Heart left ventricle (tissue), 16 donors: ENCODE data around the gene SGCE. TPM values are rescaled to one million over a fixed set of nuclear protein-coding genes. Genes with fewer than 3 reads are reported as not detected.

ENCODE experiments used
- ATAC-seq, 4 donors: fragments of 200-7000 bp; cut with Tn5 transposase; one replicate each; pipeline ENCODE4 v1.9.1; 2020 to 2022; ENCODE audit warnings: moderate library complexity in 4 of 4, mild to moderate bottlenecking in 3 of 4, moderate number of reproducible peaks in 1 of 4
- DNase-seq, 5 donors: peaks; one replicate each; pipeline ENCODE4 v3.0.0-alpha.2; 2020
- H3K27ac ChIP-seq, 12 donors: fragments of 200-600 bp; sonication (generic) in 4 of 12; one replicate each; pipeline versions ENCODE4 v1.5.0 to v1.8.0; 2016 to 2022; ENCODE audit warnings: mild to moderate bottlenecking in 2 of 12
- H3K27me3 ChIP-seq, 9 donors: fragments of 200-600 bp; sonication (generic) in 2 of 9; one replicate each; pipeline versions ENCODE4 v1.5.1 to v1.8.0; 2016 to 2022; ENCODE audit warnings: mild to moderate bottlenecking in 3 of 9
- H3K36me3 ChIP-seq, 9 donors: fragments of 200-600 bp; sonication (generic) in 2 of 9; one replicate each; pipeline versions ENCODE4 v1.5.0 to v1.8.0; 2018 to 2022; ENCODE audit warnings: mild to moderate bottlenecking in 2 of 9
- H3K4me1 ChIP-seq, 12 donors: fragments of 200-600 bp; sonication (generic) in 4 of 12; one replicate each; pipeline versions ENCODE4 v1.5.0 to v1.8.0; 2016 to 2022; ENCODE audit warnings: mild to moderate bottlenecking in 3 of 12
- H3K4me3 ChIP-seq, 12 donors: fragments of 200-600 bp; sonication (generic) in 4 of 12; one replicate each; pipeline versions ENCODE4 v1.5.0 to v1.8.0; 2017 to 2022; ENCODE audit warnings: mild to moderate bottlenecking in 9 of 12, moderate library complexity in 4 of 12
- H3K9me3 ChIP-seq, 12 donors: fragments of 200-600 bp; sonication (generic) in 4 of 12; one replicate each; pipeline versions ENCODE4 v1.5.0 to v1.8.0; 2016 to 2022; ENCODE audit warnings: mild to moderate bottlenecking in 1 of 12
- POLR2A ChIP-seq, 2 donors: fragments of 450-650 bp; IDR thresholded peaks; one replicate each; pipeline ENCODE4 v1.6.1; 2017; ENCODE audit warnings: antibody characterized with exemption in 2 of 2, mild to moderate bottlenecking in 2 of 2, moderate library complexity in 2 of 2
- WGBS, 4 donors: extraction: QIAGEN DNeasy Blood & Tissue Kit in 2 of 4; methylation state at CpG; one replicate each; pipeline versions ENCODE4 v1.1.5 to v1.1.7; 2013 to 2018; 5-methylcytosine and 5-hydroxymethylcytosine counted together
- intact Hi-C, 10 donors: fragments of 100-400 bp; cut with DNase I; formaldehyde crosslinking; loops; one replicate each; pipeline versions ENCODE4 v1.11.1 to v1.14.2; 2022
- polyA plus RNA-seq, 2 donors: library from polyadenylated mRNA; stranded (reverse); fragments of 200-250 nt; gene quantifications; one replicate each; pipeline ENCODE4 v1.2.3, GENCODE V29; 2013
- total RNA-seq, 9 donors: library from RNA; depleted of rRNA in 2 of 9; stranded (reverse); fragments of >200 nt in 2 of 9; fragmentation: NEBNext Ultra II Directional in 3 of 9; extraction: Animal tissue kit (Norgen Biotek cat#: 25700) in 3 of 9; gene quantifications; one replicate each; pipeline versions ENCODE4 v1.1.0 to v1.2.4, GENCODE V29; 2016 to 2023
- TF ChIP-seq, protein P1 (sequence below), 12 donors: fragments of 200-600 bp; sonication (generic) in 4 of 12; IDR thresholded peaks; one replicate each; pipeline versions ENCODE4 v1.5.0 to v1.8.0; 2018 to 2022; ENCODE audit warnings: antibody characterized with exemption in 12 of 12, mild to moderate bottlenecking in 5 of 12
- donor health status: ischemic (EF 13 %, LVEDD 7.1; RV severe dilation, severe dysfunction).
- donor health status: healthy with polysubstance abuse.
- donor health status: DM: no; HTN: yes; CAD: no.
- donor health status: DM: no; HTN: no; CAD: no.
- donor health status: ischemic (EF 25% LVEDD 6.9; RV normal size, moderate dysfunction).
- donor health status: ischemic (EF 25% LVEDD 5.7; RV mildly dilated, moderate dysfunction).
- donor health status: healthy.
- donor health status: DM: yes; HTN: yes; CAD: no.
- donor health status: ischemic (EF 35%, LVEDD 5.7; RV mildly dilated, moderate dysfunction).
- donor health status: nonischemic (EF 11% LVEDD 7.7; RV severe dilation, severe dysfunction).
- donor health status: DM: yes; HTN: yes; CAD: no.
- donor health status: PGD.
- donor health status: ischemic (EF 29% LVEDD 5.4; RV normal size, mild dysfunction).
- donor health status: nonischemic (EF 23%, LVEDD 6.1; RV moderate dilation, normal function).

The SGCE gene
- total and polyA plus RNA-seq, 11 donors: 10.0 to 40.2 (median 26.4) TPM

DNA sequence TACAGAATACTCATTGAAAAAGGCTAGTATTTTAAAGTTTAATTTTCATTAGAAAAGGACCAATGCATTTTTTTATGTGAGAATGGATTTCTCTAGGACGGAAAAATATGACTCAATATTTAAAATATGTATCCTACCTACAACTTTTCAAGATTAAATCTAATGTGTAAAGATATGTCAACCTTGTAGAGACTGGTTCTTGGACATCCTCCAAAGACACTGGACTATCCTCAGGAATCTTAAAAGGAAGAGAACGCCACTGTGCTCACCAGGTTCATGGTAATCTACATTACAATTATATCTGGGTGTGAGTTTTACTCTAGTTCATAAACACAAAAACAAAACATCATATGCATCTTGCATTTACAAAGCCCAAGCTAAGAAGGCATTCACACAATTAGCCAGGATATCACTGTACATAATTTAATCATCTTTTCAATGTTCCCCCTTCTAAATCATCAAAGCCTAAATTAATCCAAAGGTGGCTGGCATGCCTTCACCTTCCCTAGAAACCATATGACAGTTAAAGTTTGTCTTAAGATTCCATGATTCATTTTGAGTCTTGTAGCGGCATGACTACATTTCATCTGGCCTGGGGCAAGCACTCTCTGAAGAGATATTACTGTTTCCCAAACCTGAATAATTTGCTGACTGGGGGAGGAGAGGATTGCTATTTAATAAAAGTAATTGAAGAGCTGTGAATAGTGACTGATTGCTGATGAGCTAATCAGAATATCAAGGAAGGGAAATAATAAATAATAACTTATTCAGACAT, 12.0 kb downstream of the SGCE start:
- WGBS, 4 donors: 75 to 92% (median 91%) methylated on average over 3 of the region's 3 CpGs
- Histone ChIP-seq H3K27ac (no peak overlapping the region), H3K27me3 (no peaks in the 10 kb centered on the region), H3K36me3 (no peaks in the 10 kb centered on the region), H3K9me3 (no peaks in the 10 kb centered on the region), H3K4me1 (peaks cover 0 to 1% (median 0%) of the 10 kb centered on the region in 12 donors), H3K4me3 (no peak overlapping the region)
- ATAC-seq: no peak
- no peak for DNase-seq
- intact Hi-C loops: loop anchor here in 1 of 10 donors (10.0 kb wide), 1 partner anchor 189 kb away; no protein-coding TSS in a partner anchor
- TF ChIP-seq POLR2A (IDR thresholded peaks at IDR 0.05): no peak
- TF ChIP-seq, protein P1, sequence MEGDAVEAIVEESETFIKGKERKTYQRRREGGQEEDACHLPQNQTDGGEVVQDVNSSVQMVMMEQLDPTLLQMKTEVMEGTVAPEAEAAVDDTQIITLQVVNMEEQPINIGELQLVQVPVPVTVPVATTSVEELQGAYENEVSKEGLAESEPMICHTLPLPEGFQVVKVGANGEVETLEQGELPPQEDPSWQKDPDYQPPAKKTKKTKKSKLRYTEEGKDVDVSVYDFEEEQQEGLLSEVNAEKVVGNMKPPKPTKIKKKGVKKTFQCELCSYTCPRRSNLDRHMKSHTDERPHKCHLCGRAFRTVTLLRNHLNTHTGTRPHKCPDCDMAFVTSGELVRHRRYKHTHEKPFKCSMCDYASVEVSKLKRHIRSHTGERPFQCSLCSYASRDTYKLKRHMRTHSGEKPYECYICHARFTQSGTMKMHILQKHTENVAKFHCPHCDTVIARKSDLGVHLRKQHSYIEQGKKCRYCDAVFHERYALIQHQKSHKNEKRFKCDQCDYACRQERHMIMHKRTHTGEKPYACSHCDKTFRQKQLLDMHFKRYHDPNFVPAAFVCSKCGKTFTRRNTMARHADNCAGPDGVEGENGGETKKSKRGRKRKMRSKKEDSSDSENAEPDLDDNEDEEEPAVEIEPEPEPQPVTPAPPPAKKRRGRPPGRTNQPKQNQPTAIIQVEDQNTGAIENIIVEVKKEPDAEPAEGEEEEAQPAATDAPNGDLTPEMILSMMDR (IDR thresholded peaks at IDR 0.05): no peak

DNA sequence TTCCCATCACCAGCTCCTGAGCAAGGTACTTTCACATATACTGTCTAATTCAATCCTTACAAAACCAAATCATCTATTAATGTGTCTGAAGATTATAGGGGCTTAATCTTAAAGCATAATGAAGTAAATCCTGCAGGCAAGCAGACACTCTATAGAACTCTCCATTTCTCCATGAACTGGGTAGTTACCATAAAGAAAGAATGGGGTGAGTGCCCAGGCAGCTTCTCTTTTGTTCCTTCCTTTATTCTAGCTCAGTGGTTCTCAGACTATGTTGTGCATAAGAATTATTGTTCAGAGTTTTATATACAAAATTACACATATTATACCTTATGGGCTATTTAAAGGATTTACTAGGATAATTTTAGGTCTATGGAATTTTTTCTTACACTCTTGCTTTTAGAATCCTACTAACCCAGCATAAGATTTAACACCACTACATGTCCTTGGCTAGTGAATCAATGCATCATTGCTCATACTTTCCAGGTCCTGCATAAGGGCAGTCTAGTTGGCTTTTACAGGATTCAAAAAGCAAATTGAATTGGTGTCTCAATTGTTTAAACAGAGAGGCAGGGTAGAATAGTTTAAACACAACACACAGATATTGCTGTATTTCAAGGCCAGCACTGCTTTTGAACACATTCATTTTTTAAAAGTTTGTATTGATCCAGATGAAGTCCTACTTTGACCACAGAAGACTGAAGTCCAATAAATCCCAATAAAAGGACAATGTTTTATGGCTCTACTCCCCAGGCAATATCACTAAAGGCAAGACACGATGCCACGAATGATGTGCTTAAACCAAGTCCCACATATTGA, 12.9 kb downstream of the SGCE start:
- DNase-seq (no peak), ATAC-seq (no peak)
- H3K36me3 ChIP-seq: peaks cover 0 to under 1% (median 0%) of the 10 kb centered on the region in 9 donors
- no peaks in the 10 kb centered on the region for H3K27me3 ChIP-seq
- no peak overlapping the region for H3K4me3 ChIP-seq
- TF ChIP-seq, protein P1 (IDR thresholded peaks at IDR 0.05): no peak
- TF ChIP-seq POLR2A (IDR thresholded peaks at IDR 0.05): no peak
- WGBS, 4 donors: 95 to 99% (median 96%) methylated on average over 2 of the region's 2 CpGs
- no peaks in the 10 kb centered on the region for H3K9me3 ChIP-seq
- intact Hi-C loops: loop anchor here in 1 of 10 donors (10.0 kb wide), 1 partner anchor 188 kb away; no protein-coding TSS in a partner anchor
- no peak overlapping the region for H3K27ac ChIP-seq
- H3K4me1 ChIP-seq: no peaks in the 10 kb centered on the region

DNA sequence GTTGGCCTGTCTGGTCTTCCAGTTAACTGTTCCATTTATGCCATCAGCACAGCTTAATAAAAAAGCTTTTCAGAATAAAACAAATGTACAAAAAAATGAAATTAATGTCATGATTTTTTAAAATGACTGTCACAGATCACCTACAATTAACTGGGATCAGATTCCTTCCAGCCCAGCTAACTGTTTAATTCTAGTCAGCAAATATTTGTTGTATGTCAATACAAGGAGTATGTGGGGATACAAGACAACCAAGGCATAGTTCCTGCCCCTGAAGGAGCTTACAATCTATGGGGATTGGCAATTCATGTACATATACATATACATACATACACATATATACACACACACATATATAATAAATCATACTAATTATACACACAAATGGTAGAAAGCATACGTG, 16.5 kb downstream of the SGCE start:
- Histone ChIP-seq H3K4me3 (no peak overlapping the region), H3K9me3 (no peaks in the 10 kb centered on the region), H3K4me1 (no peaks in the 10 kb centered on the region), H3K36me3 (peaks cover 0 to 7% (median 0%) of the 10 kb centered on the region in 9 donors), H3K27me3 (no peaks in the 10 kb centered on the region), H3K27ac (no peak overlapping the region)
- ATAC-seq: no peak
- TF ChIP-seq POLR2A (IDR thresholded peaks at IDR 0.05): no peak
- TF ChIP-seq, protein P1 (IDR thresholded peaks at IDR 0.05): no peak
- no peak for DNase-seq
- WGBS, 4 donors: 92 to 97% (median 94%) methylated on average over 1 of the region's 1 CpG
- intact Hi-C loops: no loop called here

DNA sequence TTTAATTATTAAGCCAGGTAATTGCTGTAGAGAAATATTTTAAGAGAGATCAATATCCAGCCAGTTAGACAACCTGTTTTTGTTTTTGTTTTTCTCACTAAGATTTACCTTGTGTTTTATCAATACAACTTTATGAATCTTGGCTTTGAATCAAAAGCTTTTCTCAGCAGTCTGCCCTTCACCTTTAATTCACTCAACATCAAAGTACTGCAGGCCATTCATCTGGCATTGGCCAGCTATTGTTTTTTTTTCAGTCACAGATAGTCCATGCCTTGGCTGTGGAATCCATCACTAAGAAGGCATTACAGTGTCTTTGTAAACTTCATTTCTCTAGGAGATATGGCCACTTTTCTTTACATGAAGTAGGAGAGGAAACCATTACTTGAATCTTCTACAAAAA, 20.2 kb downstream of the SGCE start:
- Histone ChIP-seq H3K27ac (no peak overlapping the region), H3K9me3 (no peaks in the 10 kb centered on the region), H3K27me3 (no peaks in the 10 kb centered on the region), H3K4me3 (no peak overlapping the region), H3K4me1 (peaks cover 0 to 10% (median 0%) of the 10 kb centered on the region in 12 donors), H3K36me3 (peaks cover 0 to 7% (median 0%) of the 10 kb centered on the region in 9 donors)
- no peak for ATAC-seq
- TF ChIP-seq, protein P1 (IDR thresholded peaks at IDR 0.05): no peak
- no peak for TF ChIP-seq POLR2A (IDR thresholded peaks at IDR 0.05)
- intact Hi-C loops: no loop called here
- no peak for DNase-seq
